ENCODE measurements around the gene LARGE1.

LARGE1 gene

DNA sequence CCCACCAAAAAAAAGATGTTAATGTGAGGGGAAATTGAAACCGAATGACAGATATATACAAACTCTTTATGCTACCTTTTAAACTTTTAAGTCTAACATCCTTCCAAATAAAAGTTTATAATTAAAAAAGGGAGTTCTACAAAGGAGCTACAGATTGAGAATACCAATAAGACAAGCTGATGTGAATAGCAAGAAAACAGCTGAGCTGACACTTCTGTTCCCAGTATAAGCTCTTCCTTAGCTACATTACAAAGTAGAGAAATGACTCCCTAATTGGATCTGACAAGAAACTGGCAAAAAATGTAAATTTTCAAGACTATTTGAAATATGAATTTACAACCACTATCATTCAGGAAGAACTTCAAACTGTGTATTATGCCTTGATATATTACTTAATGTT is 567.5 kb downstream of the LARGE1 start:
- no peak for TF ChIP-seq EZH2 (IDR thresholded peaks at IDR 0.05; ENCODE audit: borderline replicate concordance, low read length)
- TF ChIP-seq, protein P1, sequence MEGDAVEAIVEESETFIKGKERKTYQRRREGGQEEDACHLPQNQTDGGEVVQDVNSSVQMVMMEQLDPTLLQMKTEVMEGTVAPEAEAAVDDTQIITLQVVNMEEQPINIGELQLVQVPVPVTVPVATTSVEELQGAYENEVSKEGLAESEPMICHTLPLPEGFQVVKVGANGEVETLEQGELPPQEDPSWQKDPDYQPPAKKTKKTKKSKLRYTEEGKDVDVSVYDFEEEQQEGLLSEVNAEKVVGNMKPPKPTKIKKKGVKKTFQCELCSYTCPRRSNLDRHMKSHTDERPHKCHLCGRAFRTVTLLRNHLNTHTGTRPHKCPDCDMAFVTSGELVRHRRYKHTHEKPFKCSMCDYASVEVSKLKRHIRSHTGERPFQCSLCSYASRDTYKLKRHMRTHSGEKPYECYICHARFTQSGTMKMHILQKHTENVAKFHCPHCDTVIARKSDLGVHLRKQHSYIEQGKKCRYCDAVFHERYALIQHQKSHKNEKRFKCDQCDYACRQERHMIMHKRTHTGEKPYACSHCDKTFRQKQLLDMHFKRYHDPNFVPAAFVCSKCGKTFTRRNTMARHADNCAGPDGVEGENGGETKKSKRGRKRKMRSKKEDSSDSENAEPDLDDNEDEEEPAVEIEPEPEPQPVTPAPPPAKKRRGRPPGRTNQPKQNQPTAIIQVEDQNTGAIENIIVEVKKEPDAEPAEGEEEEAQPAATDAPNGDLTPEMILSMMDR (IDR thresholded peaks at IDR 0.05; ENCODE audit: low read length): no peak
- H3K4me1 ChIP-seq (ENCODE audit: insufficient read depth, low read length, severe bottlenecking): no peaks in the 10 kb centered on the region
- H3K9me3 ChIP-seq (ENCODE audit: low read length): no peaks in the 10 kb centered on the region; the same call in 1 of the 2 replicates
- no peaks in the 10 kb centered on the region for H3K9me2 ChIP-seq (ENCODE audit: low read depth, low read length)
- no peaks in the 10 kb centered on the region for H3K27me3 ChIP-seq (ENCODE audit: insufficient read depth, low read length)
- no peaks in the 10 kb centered on the region for H3F3A ChIP-seq (ENCODE audit: insufficient read depth, low read length)
- no peaks in the 10 kb centered on the region for H4K20me1 ChIP-seq (ENCODE audit: insufficient read depth, low read length)
- H3K79me2 ChIP-seq (ENCODE audit: insufficient read depth, low read length): no peaks in the 10 kb centered on the region
- H3K36me3 ChIP-seq (ENCODE audit: insufficient read depth, low read length): no peaks in the 10 kb centered on the region
- no peak overlapping the region for H3K4me2 ChIP-seq (ENCODE audit: low read length)
- H3K9ac ChIP-seq (ENCODE audit: low read length): no peak overlapping the region
- no peak overlapping the region for H3K4me3 ChIP-seq (ENCODE audit: low read depth, low read length, poor library complexity, severe bottlenecking)
- no peak overlapping the region for H3K27ac ChIP-seq (ENCODE audit: low read depth, low read length, poor library complexity, severe bottlenecking)
- H2AFZ ChIP-seq (ENCODE audit: low read length): no peak overlapping the region

DNA sequence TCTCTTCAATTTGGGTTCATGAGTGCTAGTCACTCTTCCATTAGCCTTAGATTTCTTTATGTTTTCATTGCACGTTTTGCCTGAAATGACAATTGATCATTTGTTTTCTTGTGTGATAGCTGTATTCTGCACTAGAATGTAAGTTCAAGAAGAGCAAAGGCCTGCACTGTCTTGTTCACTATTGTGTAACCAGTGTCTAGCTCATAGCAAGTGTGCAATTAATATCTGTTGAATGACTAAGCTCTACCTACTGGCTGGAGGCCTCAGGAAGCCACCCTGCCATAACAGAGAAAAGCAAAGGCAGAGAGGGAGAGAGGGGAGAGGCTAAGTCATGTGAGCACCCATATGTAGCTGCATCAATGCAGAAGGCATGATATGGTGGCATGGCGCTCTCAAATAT is 569.3 kb downstream of the LARGE1 start:
- no peak for TF ChIP-seq EZH2 (IDR thresholded peaks at IDR 0.05; ENCODE audit: borderline replicate concordance, low read length)
- TF ChIP-seq, protein P1 (IDR thresholded peaks at IDR 0.05; ENCODE audit: low read length): no peak
- H3K36me3 ChIP-seq (ENCODE audit: insufficient read depth, low read length): no peaks in the 10 kb centered on the region

DNA sequence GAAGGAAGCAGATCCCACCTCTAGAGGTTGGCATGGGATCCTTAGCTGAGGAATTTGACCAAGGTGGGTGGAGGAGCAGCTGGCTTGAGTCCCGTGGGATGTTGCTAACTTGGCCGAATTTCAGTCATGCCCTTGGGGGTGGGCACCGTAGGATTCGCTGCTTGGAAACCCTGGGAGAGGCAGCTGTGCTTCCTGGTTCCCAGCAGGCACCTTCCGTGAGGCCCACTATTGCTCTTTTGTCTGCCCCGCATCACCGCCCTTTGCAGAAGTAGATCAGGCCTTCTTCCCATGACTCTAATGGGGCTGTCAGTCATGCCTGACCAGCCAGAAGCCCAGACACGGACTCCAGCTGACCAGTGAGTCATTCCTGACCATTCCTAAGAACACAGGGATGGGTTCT is 569.8 kb downstream of the LARGE1 start:
- no peak overlapping the region for H3K4me2 ChIP-seq (ENCODE audit: low read length)
- H3K9ac ChIP-seq (ENCODE audit: low read length): no peak overlapping the region
- H3K4me1 ChIP-seq (ENCODE audit: insufficient read depth, low read length, severe bottlenecking): no peaks in the 10 kb centered on the region

More for the DNA sequence above, 569.3 kb downstream of the LARGE1 start:
- Histone ChIP-seq H2AFZ (ENCODE audit: low read length) (no peak overlapping the region), H3K27ac (ENCODE audit: low read depth, low read length, poor library complexity, severe bottlenecking) (no peak overlapping the region), H4K20me1 (ENCODE audit: insufficient read depth, low read length) (no peaks in the 10 kb centered on the region), H3K79me2 (ENCODE audit: insufficient read depth, low read length) (no peaks in the 10 kb centered on the region), H3K27me3 (ENCODE audit: insufficient read depth, low read length) (no peaks in the 10 kb centered on the region), H3K9me2 (ENCODE audit: low read depth, low read length) (no peaks in the 10 kb centered on the region), H3K9ac (ENCODE audit: low read length) (no peak overlapping the region), H3K4me3 (ENCODE audit: low read depth, low read length, poor library complexity, severe bottlenecking) (no peak overlapping the region), H3K4me1 (ENCODE audit: insufficient read depth, low read length, severe bottlenecking) (no peaks in the 10 kb centered on the region), H3K9me3 (ENCODE audit: low read length) (no peaks in the 10 kb centered on the region; the same call in 1 of the 2 replicates), H3F3A (ENCODE audit: insufficient read depth, low read length) (no peaks in the 10 kb centered on the region), H3K4me2 (ENCODE audit: low read length) (no peak overlapping the region)

More for the DNA sequence above, 569.8 kb downstream of the LARGE1 start:
- TF ChIP-seq, protein P1 (IDR thresholded peaks at IDR 0.05; ENCODE audit: low read length): no peak
- no peak for TF ChIP-seq EZH2 (IDR thresholded peaks at IDR 0.05; ENCODE audit: borderline replicate concordance, low read length)
- H3F3A ChIP-seq (ENCODE audit: insufficient read depth, low read length): no peaks in the 10 kb centered on the region
- H3K27ac ChIP-seq (ENCODE audit: low read depth, low read length, poor library complexity, severe bottlenecking): no peak overlapping the region
- H3K79me2 ChIP-seq (ENCODE audit: insufficient read depth, low read length): no peaks in the 10 kb centered on the region
- no peaks in the 10 kb centered on the region for H3K9me2 ChIP-seq (ENCODE audit: low read depth, low read length)
- H3K9me3 ChIP-seq (ENCODE audit: low read length): no peaks in the 10 kb centered on the region; the same call in 1 of the 2 replicates
- H2AFZ ChIP-seq (ENCODE audit: low read length): no peak overlapping the region
- H4K20me1 ChIP-seq (ENCODE audit: insufficient read depth, low read length): no peaks in the 10 kb centered on the region
- no peak overlapping the region for H3K4me3 ChIP-seq (ENCODE audit: low read depth, low read length, poor library complexity, severe bottlenecking)
- no peaks in the 10 kb centered on the region for H3K27me3 ChIP-seq (ENCODE audit: insufficient read depth, low read length)
- H3K36me3 ChIP-seq (ENCODE audit: insufficient read depth, low read length): no peaks in the 10 kb centered on the region
